ENCODE measurements around the gene HELB.

The HELB gene

GRCh38 chr12:66329941-66330340 lies 27.6 kb downstream of the HELB start:
- H3K4me1 ChIP-seq (ENCODE audit: control insufficient read depth, insufficient read depth, low read length): no peaks in the 10 kb centered on the region
- no peak overlapping the region for H3K27ac ChIP-seq (ENCODE audit: extremely low read depth, low read depth, low read length)
- peaks cover 0 to 13% of the 10 kb centered on the region in 2 experiments; a peak in 2 of 3 replicates for H3K36me3 ChIP-seq (ENCODE audit: control insufficient read depth in 2 of 2, insufficient read depth in 1 of 2, low read length in 2 of 2)
- no peaks in the 10 kb centered on the region for H3K9me3 ChIP-seq (ENCODE audit: control insufficient read depth, insufficient read depth, low read depth, low read length)
- no peak overlapping the region for H3K4me3 ChIP-seq (ENCODE audit: low read depth, low read length)
- TF ChIP-seq ZNF530 (tag by site-specific recombination; IDR thresholded peaks at IDR 0.05; ENCODE audit: low read depth): no peak
- TF ChIP-seq ZNF354C (tag by site-specific recombination; IDR thresholded peaks at IDR 0.05; ENCODE audit: borderline replicate concordance, low read depth): no peak
- TF ChIP-seq ZNF391 (tag by site-specific recombination; IDR thresholded peaks at IDR 0.05; ENCODE audit: borderline replicate concordance, low read depth): no peak
- ChIA-PET POLR2A (no interaction called here), CTCF (interaction anchor here (0.6 kb wide), 2 partner anchors 10 to 364 kb away, joined by 3 to 6 read pairs; no protein-coding TSS in a partner anchor)

- ChIA-PET POLR2A (no interaction called here), CTCF (no interaction called here)
- TF ChIP-seq ZNF274 (IDR thresholded peaks at IDR 0.05; ENCODE audit: low read length) (no peak), ZNF274 (tag by site-specific recombination; IDR thresholded peaks at IDR 0.05; ENCODE audit: borderline replicate concordance) (no peak), ZNF704 (tag by site-specific recombination; IDR thresholded peaks at IDR 0.05) (no peak)
- H3K27ac ChIP-seq (ENCODE audit: extremely low read depth, low read depth, low read length): no peak overlapping the region
- peaks cover 0 to 13% of the 10 kb centered on the region in 2 experiments; a peak in 2 of 3 replicates for H3K36me3 ChIP-seq (ENCODE audit: control insufficient read depth in 2 of 2, insufficient read depth in 1 of 2, low read length in 2 of 2)
- H3K4me3 ChIP-seq (ENCODE audit: low read depth, low read length): no peak overlapping the region
- H3K9me3 ChIP-seq (ENCODE audit: control insufficient read depth, insufficient read depth, low read depth, low read length): no peaks in the 10 kb centered on the region
- H3K4me1 ChIP-seq (ENCODE audit: control insufficient read depth, insufficient read depth, low read length): no peaks in the 10 kb centered on the region
Observed at GRCh38 chr12:66331016-66331415, 28.7 kb downstream of the HELB start.

- no peaks in the 10 kb centered on the region for H3K9me3 ChIP-seq (ENCODE audit: control insufficient read depth, insufficient read depth, low read depth, low read length)
- ChIA-PET POLR2A (no interaction called here), CTCF (no interaction called here)
- H3K4me3 ChIP-seq (ENCODE audit: low read depth, low read length): no peak overlapping the region
- H3K4me1 ChIP-seq (ENCODE audit: control insufficient read depth, insufficient read depth, low read length): no peaks in the 10 kb centered on the region
- TF ChIP-seq ZNF549 (tag by site-specific recombination; IDR thresholded peaks at IDR 0.05) (no peak), PRDM4 (tag by site-specific recombination; IDR thresholded peaks at IDR 0.05) (no peak), ZNF37A (tag by site-specific recombination; IDR thresholded peaks at IDR 0.05) (no peak), ZNF558 (tag by site-specific recombination; IDR thresholded peaks at IDR 0.05) (no peak), ZNF626 (tag by site-specific recombination; IDR thresholded peaks at IDR 0.05) (no peak), ZNF777 (tag by site-specific recombination; IDR thresholded peaks at IDR 0.05; ENCODE audit: borderline replicate concordance) (no peak), ZNF596 (tag by site-specific recombination; IDR thresholded peaks at IDR 0.05) (no peak), ZNF114 (tag by site-specific recombination; IDR thresholded peaks at IDR 0.05) (no peak), ZNF10 (tag by site-specific recombination; IDR thresholded peaks at IDR 0.05) (no peak), ZBTB7A (tag by site-specific recombination; IDR thresholded peaks at IDR 0.05; ENCODE audit: low read depth) (no peak)
- H3K27ac ChIP-seq (ENCODE audit: extremely low read depth, low read depth, low read length): no peak overlapping the region
- H3K36me3 ChIP-seq (ENCODE audit: control insufficient read depth in 2 of 2, insufficient read depth in 1 of 2, low read length in 2 of 2): peaks cover 0 to 13% of the 10 kb centered on the region in 2 experiments; a peak in 2 of 3 replicates
Observed at GRCh38 chr12:66331814-66332213, 29.5 kb downstream of the HELB start.
